Brain pericyte (primary cell): ENCODE measurements around the gene RNASE13.
"Not testable (repeated sequence)": the region's sequence is repeated elsewhere in the genome, so short reads cannot be mapped to it uniquely, and the experiment has no call there.

Experiments used
- DNase-seq: peaks from one replicate; pipeline ENCODE4 v3.0.0-alpha.2; 2012; ENCODE audit warnings: low read depth, low spot score

RNASE13 gene

GRCh38 chr14:20989471-20989786 is 45.2 kb downstream of the RNASE13 start:
- no peak for DNase-seq

- DNase-seq: no peak
Measured at GRCh38 chr14:20988717-20989470, 45.7 kb downstream of the RNASE13 start.

- DNase-seq: peak; percentile 46
Measured at GRCh38 chr14:20986811-20987210, 47.8 kb downstream of the RNASE13 start.

- not testable (repeated sequence) for DNase-seq
Measured at GRCh38 chr14:20985650-20986049, 49.0 kb downstream of the RNASE13 start.
